Sigmoid colon (tissue), 7 donors: ENCODE data around the gene QRFP. TPM values are rescaled to one million over a fixed set of nuclear protein-coding genes. Genes with fewer than 3 reads are reported as not detected.

Source experiments
- DNase-seq: peaks from one replicate; pipeline ENCODE4 v3.0.0-alpha.2; 2019
- H3K27ac ChIP-seq, 4 donors: fragments of 200-600 bp; sonication (generic); one replicate each; pipeline ENCODE4 v1.5.1; 2016 to 2019; ENCODE audit warnings: mild to moderate bottlenecking in 1 of 4
- H3K27me3 ChIP-seq, 3 donors: fragments of 200-600 bp; sonication (generic); one replicate each; pipeline ENCODE4 v1.5.1; 2019; ENCODE audit warnings: mild to moderate bottlenecking in 1 of 3
- H3K36me3 ChIP-seq, 4 donors: fragments of 200-600 bp; sonication (generic); one replicate each; pipeline ENCODE4 v1.5.1; 2016 to 2019
- H3K4me1 ChIP-seq, 4 donors: fragments of 200-600 bp; sonication (generic); one replicate each; pipeline ENCODE4 v1.5.1; 2017 to 2019
- H3K4me3 ChIP-seq, 4 donors: fragments of 200-600 bp; sonication (generic); one replicate each; pipeline ENCODE4 v1.5.1; 2017 to 2019; ENCODE audit warnings: mild to moderate bottlenecking in 2 of 4, moderate library complexity in 1 of 4
- H3K9me3 ChIP-seq, 4 donors: fragments of 200-600 bp in 3 of 4; sonication (generic) in 3 of 4; one replicate each; pipeline versions ENCODE4 v1.5.1 to v1.6.1; 2013 to 2019
- EP300 ChIP-seq, 4 donors: sonication (generic); formaldehyde crosslinking; IDR thresholded peaks; one replicate each; pipeline ENCODE4 v1.6.1; 2017; ENCODE audit warnings: antibody characterized with exemption in 4 of 4
- POLR2A ChIP-seq, 2 donors: fragments of 450-650 bp; IDR thresholded peaks; one replicate each; pipeline ENCODE4 v1.6.1; 2016; ENCODE audit warnings: antibody characterized with exemption in 2 of 2, mild to moderate bottlenecking in 2 of 2, moderate library complexity in 2 of 2
- POLR2AphosphoS5 ChIP-seq, 4 donors: sonication (generic); formaldehyde crosslinking; IDR thresholded peaks; one replicate each; pipeline ENCODE4 v1.6.1; 2017; ENCODE audit warnings: antibody characterized with exemption in 4 of 4
- WGBS, 2 donors: extraction: QIAGEN DNeasy Blood & Tissue Kit; methylation state at CpG; one replicate each; pipeline ENCODE4 v1.1.7; 2013; 5-methylcytosine and 5-hydroxymethylcytosine counted together
- intact Hi-C: fragments of 100-400 bp; cut with DNase I; formaldehyde crosslinking; loops from one replicate; pipeline ENCODE4 v1.15.1; 2023
- polyA plus RNA-seq, 3 donors: library from polyadenylated mRNA; stranded (reverse); fragments of 200-250 nt; gene quantifications; one replicate each; pipeline ENCODE4 v1.2.3, GENCODE V29; 2013
- total RNA-seq, 4 donors: library from RNA; depleted of rRNA; stranded (reverse); fragments of >200 nt; gene quantifications; one replicate each; pipeline ENCODE4 v1.1.0, GENCODE V29; 2016
- TF ChIP-seq, protein P1 (sequence below), 4 experiments: fragments of 450-650 bp in 3 of 4; fragments of 200-600 bp in 1 of 4; IDR thresholded peaks; one replicate each; pipeline ENCODE4 v1.5.1; 2016 to 2019; ENCODE audit warnings: antibody characterized with exemption in 4 of 4, mild to moderate bottlenecking in 3 of 4, moderate library complexity in 2 of 4
- donor health status: healthy with polysubstance abuse.
- donor health status: Bipolar disorder and iron deficiency.
- donor health status: healthy.

The QRFP gene
- total and polyA plus RNA-seq, 7 donors, result 0.20 TPM; not detected in 6

DNA sequence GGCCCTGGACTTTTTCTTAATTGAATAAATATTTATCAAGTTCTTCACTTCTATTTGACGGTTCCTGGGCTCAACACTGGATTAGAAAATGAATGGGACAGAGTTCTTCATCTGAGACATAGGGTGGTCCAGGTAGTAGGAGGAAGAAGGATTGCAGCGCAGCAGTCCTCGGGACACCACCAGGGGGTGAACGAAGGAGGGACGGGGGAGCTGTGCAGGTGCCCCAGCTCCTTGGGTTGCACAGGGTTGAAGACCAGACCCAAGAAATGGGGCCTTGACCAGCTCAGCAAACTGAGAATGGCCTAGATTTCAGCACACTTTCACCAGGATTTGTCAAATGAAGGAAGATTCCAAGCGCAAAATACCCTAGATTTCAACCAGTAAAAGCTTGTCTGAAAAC lies 32.1 kb downstream of the QRFP start:
- intact Hi-C loops, result loop anchor here (10.0 kb wide), 1 partner anchor 420 kb away; the partner anchor contains the start of gene ASS1
- Histone ChIP-seq H3K27ac (peak overlapping the region; percentile 39 to 95 (median 87)), H3K36me3 (peaks cover 0 to 64% (median 20%) of the 10 kb centered on the region in 4 donors), H3K27me3 (no peaks in the 10 kb centered on the region), H3K9me3 (no peaks in the 10 kb centered on the region), H3K4me1 (peaks cover 0 to 98% (median 90%) of the 10 kb centered on the region in 4 donors), H3K4me3 (no peak overlapping the region)
- no peak for DNase-seq
- TF ChIP-seq EP300 (IDR thresholded peaks at IDR 0.05) (no peak), POLR2A (IDR thresholded peaks at IDR 0.05) (no peak), POLR2AphosphoS5 (IDR thresholded peaks at IDR 0.05) (no peak)
- TF ChIP-seq, protein P1, sequence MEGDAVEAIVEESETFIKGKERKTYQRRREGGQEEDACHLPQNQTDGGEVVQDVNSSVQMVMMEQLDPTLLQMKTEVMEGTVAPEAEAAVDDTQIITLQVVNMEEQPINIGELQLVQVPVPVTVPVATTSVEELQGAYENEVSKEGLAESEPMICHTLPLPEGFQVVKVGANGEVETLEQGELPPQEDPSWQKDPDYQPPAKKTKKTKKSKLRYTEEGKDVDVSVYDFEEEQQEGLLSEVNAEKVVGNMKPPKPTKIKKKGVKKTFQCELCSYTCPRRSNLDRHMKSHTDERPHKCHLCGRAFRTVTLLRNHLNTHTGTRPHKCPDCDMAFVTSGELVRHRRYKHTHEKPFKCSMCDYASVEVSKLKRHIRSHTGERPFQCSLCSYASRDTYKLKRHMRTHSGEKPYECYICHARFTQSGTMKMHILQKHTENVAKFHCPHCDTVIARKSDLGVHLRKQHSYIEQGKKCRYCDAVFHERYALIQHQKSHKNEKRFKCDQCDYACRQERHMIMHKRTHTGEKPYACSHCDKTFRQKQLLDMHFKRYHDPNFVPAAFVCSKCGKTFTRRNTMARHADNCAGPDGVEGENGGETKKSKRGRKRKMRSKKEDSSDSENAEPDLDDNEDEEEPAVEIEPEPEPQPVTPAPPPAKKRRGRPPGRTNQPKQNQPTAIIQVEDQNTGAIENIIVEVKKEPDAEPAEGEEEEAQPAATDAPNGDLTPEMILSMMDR (IDR thresholded peaks at IDR 0.05), result no peak
- 81 to 87% methylated on average over 6 of the region's 6 CpGs for WGBS, 2 donors

DNA sequence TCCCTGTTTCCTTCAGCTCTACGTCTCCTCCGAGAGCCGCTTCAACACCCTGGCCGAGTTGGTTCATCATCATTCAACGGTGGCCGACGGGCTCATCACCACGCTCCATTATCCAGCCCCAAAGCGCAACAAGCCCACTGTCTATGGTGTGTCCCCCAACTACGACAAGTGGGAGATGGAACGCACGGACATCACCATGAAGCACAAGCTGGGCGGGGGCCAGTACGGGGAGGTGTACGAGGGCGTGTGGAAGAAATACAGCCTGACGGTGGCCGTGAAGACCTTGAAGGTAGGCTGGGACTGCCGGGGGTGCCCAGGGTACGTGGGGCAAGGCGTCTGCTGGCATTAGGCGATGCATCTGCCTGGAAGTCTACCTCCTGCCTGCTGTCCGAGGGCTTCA lies 33.9 kb downstream of the QRFP start:
- H3K4me1 ChIP-seq, result peaks cover 0 to 99% (median 90%) of the 10 kb centered on the region in 4 donors
- WGBS, 2 donors, result 85 to 93% methylated on average over 23 of the region's 23 CpGs

DNA sequence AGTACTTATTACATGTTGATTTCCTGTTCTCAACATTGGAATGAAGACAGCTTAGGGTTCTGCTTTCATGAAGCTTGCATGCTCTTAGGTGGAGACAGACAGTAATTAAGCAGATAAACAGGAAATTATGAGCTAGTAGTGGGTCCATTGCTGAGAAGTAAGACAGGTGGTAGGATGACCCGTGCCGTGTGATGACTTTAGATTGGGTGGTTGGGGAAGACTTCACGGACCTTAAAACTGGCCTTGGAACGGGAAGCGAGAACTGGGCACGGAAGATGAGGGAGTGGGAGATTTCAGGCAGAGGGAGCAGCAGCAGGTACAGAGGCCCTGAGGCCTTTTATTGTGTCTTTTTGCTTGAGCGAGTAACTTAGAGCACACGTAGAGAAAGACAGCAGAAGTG lies 34.4 kb downstream of the QRFP start:
- TF ChIP-seq EP300 (IDR thresholded peaks at IDR 0.05) (no peak), POLR2A (IDR thresholded peaks at IDR 0.05) (no peak), POLR2AphosphoS5 (IDR thresholded peaks at IDR 0.05) (peak in 1 of 4 donors; percentile 52)
- TF ChIP-seq, protein P1 (IDR thresholded peaks at IDR 0.05), result no peak
- Histone ChIP-seq H3K27me3 (no peaks in the 10 kb centered on the region), H3K4me1 (peaks cover 0 to 99% (median 90%) of the 10 kb centered on the region in 4 donors), H3K36me3 (peaks cover 0 to 57% (median 21%) of the 10 kb centered on the region in 4 donors), H3K4me3 (no peak overlapping the region), H3K27ac (peak overlapping the region; percentile 82 to 95 (median 87)), H3K9me3 (no peaks in the 10 kb centered on the region)
- no peak for DNase-seq
- WGBS, 2 donors, result 87 to 91% methylated on average over 8 of the region's 8 CpGs
- intact Hi-C loops, result loop anchor here (10.0 kb wide), 1 partner anchor 417 kb away; the partner anchor contains the start of gene ASS1

More for the DNA sequence above, 33.9 kb downstream of the QRFP start:
- Histone ChIP-seq H3K27me3 (no peaks in the 10 kb centered on the region), H3K36me3 (peaks cover 0 to 55% (median 20%) of the 10 kb centered on the region in 4 donors), H3K9me3 (no peaks in the 10 kb centered on the region), H3K4me3 (no peak overlapping the region), H3K27ac (peak overlapping the region; percentile 82 to 95 (median 87))
- peak; percentile 78 for DNase-seq
- intact Hi-C loops, result loop anchor here (1.0 to 10.0 kb wide), 3 partner anchors 91 to 418 kb away; partner anchors contain the start of gene ASS1
- no peak for TF ChIP-seq POLR2A (IDR thresholded peaks at IDR 0.05)
- TF ChIP-seq, protein P1 (IDR thresholded peaks at IDR 0.05), result no peak
- TF ChIP-seq EP300 (IDR thresholded peaks at IDR 0.05), result no peak
- peak in 2 of 4 donors; percentile 31 to 49 for TF ChIP-seq POLR2AphosphoS5 (IDR thresholded peaks at IDR 0.05)

GRCh38 chr9:130861372-130862180 lies 35.0 kb downstream of the QRFP start:
- Histone ChIP-seq H3K27me3 (no peaks in the 10 kb centered on the region), H3K4me3 (no peak overlapping the region), H3K27ac (peak overlapping the region; percentile 82 to 95 (median 87)), H3K4me1 (peaks cover 0 to 99% (median 88%) of the 10 kb centered on the region in 4 donors), H3K9me3 (no peaks in the 10 kb centered on the region), H3K36me3 (peaks cover 2 to 64% (median 23%) of the 10 kb centered on the region in 4 donors)
- no peak for DNase-seq
- TF ChIP-seq POLR2A (IDR thresholded peaks at IDR 0.05), result no peak
- TF ChIP-seq POLR2AphosphoS5 (IDR thresholded peaks at IDR 0.05), result no peak
- TF ChIP-seq EP300 (IDR thresholded peaks at IDR 0.05), result no peak
- TF ChIP-seq, protein P1 (IDR thresholded peaks at IDR 0.05), result no peak
- WGBS, 2 donors, result 53 to 72% methylated on average over 8 of the region's 8 CpGs
- intact Hi-C loops, result loop anchor here (10.0 kb wide), 1 partner anchor 417 kb away; the partner anchor contains the start of gene ASS1
